H1 (cell line): ENCODE results near the gene TLE2. TPM values are rescaled to one million over a fixed set of nuclear protein-coding genes. Genes with fewer than 3 reads are reported as not detected.

Experiments
- CTCF ChIA-PET: fragments of 300-600 bp; sonication (Branson Sonifier 250); formaldehyde crosslinking; loops from one replicate; lab custom pipeline; 2021; ENCODE audit not compliant: partially characterized antibody; lab: Charles Lee
- POLR2A ChIA-PET: fragments of 300-600 bp; sonication (Branson Sonifier 250); formaldehyde crosslinking; loops from one replicate; lab custom pipeline; 2021; ENCODE audit warnings: inconsistent platforms; ENCODE audit not compliant: partially characterized antibody; lab: Charles Lee
- DNase-seq, 2 experiments: peaks; one replicate each; pipeline versions ENCODE4 v3.0.0 to v3.0.0-alpha.2; 2010 to 2022; ENCODE audit warnings: low spot score in 2 of 2, low read depth in 1 of 2, mixed read lengths in 1 of 2
- FAIRE-seq: peaks from 2 replicates; lab custom pipeline; 2011; peaks lifted over from hg19 to GRCh38; lab: Jason Lieb, UNC
- H2AFZ ChIP-seq: 2 replicates; pipeline ENCODE4 v1.8.1; 2012; ENCODE audit warnings: low read length, inconsistent platforms
- H2AK5ac ChIP-seq: 2 replicates; pipeline ENCODE4 v1.6.1; 2013; ENCODE audit warnings: low read depth, low read length
- H2BK120ac ChIP-seq: replicated peaks from 2 replicates; pipeline ENCODE3; 2013; ENCODE audit warnings: low read depth, low read length, inconsistent platforms
- H2BK12ac ChIP-seq: 2 replicates; pipeline ENCODE4 v1.6.1; 2013; ENCODE audit warnings: low read depth, low read length
- H2BK15ac ChIP-seq: 2 replicates; pipeline ENCODE4 v1.6.1; 2013; ENCODE audit warnings: low read length
- H2BK20ac ChIP-seq: 2 replicates; pipeline ENCODE4 v1.6.1; 2013; ENCODE audit warnings: low read length
- H2BK5ac ChIP-seq: 2 replicates; pipeline ENCODE4 v1.6.1; 2013; ENCODE audit warnings: low read depth, low read length
- H3K14ac ChIP-seq: 2 replicates; pipeline ENCODE4 v1.6.1; 2013; ENCODE audit warnings: inconsistent platforms; ENCODE audit not compliant: insufficient read length
- H3K18ac ChIP-seq: 2 replicates; pipeline ENCODE4 v1.6.1; 2013; ENCODE audit warnings: low read length; ENCODE audit errors: extremely low read depth
- H3K23ac ChIP-seq: 2 replicates; pipeline ENCODE4 v1.6.1; 2013; ENCODE audit warnings: inconsistent platforms; ENCODE audit not compliant: insufficient read length
- H3K23me2 ChIP-seq: 2 replicates; pipeline ENCODE4 v1.6.1; 2013; ENCODE audit warnings: low read depth, low read length
- H3K27ac ChIP-seq: 2 replicates; pipeline ENCODE4 v1.6.1; 2011; ENCODE audit warnings: low read depth, low read length, inconsistent platforms
- H3K27me3 ChIP-seq, 4 experiments: replicated peaks in 1 of 4; 1 replicate in 1 of 4; 2 replicates in 3 of 4; pipeline versions ENCODE4 v1.6.1 to v1.8.1; 2011 to 2013; ENCODE audit warnings: low read length in 3 of 4, mild to moderate bottlenecking in 3 of 4, inconsistent platforms in 2 of 4, mixed read lengths in 2 of 4, moderate library complexity in 1 of 4; ENCODE audit not compliant: control insufficient read depth in 3 of 4, insufficient read depth in 3 of 4; ENCODE audit errors: extremely low read depth in 1 of 4
- H3K36me3 ChIP-seq, 4 experiments: 2 replicates each; pipeline versions ENCODE4 v1.6.1 to v1.8.1; 2011 to 2013; ENCODE audit warnings: mild to moderate bottlenecking in 4 of 4, low read length in 3 of 4, moderate library complexity in 2 of 4, control low read depth in 1 of 4, inconsistent platforms in 1 of 4; ENCODE audit not compliant: insufficient read depth in 4 of 4, control insufficient read depth in 2 of 4
- H3K4ac ChIP-seq: replicated peaks from 2 replicates; pipeline ENCODE3; 2013; ENCODE audit warnings: low read length, low read depth, mixed read lengths, inconsistent platforms; ENCODE audit not compliant: insufficient read length
- H3K4me1 ChIP-seq, 4 experiments: replicated peaks in 1 of 4; 1 replicate in 1 of 4; 2 replicates in 3 of 4; pipeline versions ENCODE4 v1.6.1 to v1.8.1; 2011 to 2013; ENCODE audit warnings: low read length in 3 of 4, inconsistent platforms in 2 of 4, mixed read lengths in 1 of 4; ENCODE audit not compliant: insufficient read depth in 4 of 4, control insufficient read depth in 3 of 4
- H3K4me2 ChIP-seq, 2 experiments: 2 replicates each; pipeline versions ENCODE4 v1.6.1 to v1.8.1; 2011 to 2013; ENCODE audit warnings: low read depth in 2 of 2, low read length in 2 of 2, control low read depth in 1 of 2, inconsistent platforms in 1 of 2, mild to moderate bottlenecking in 1 of 2; ENCODE audit not compliant: insufficient read depth in 1 of 2
- H3K4me3 ChIP-seq, 4 experiments: fragments of 200-600, 300-600 bp in 1 of 4; sonication (generic), shearing (Covaris generic), sonication (Bioruptor Twin) in 1 of 4; 2 replicates each; pipeline versions ENCODE4 v1.5.1 to v1.8.1; 2011 to 2016; ENCODE audit warnings: low read length in 4 of 4, low read depth in 3 of 4, control low read depth in 2 of 4, inconsistent platforms in 2 of 4, mild to moderate bottlenecking in 2 of 4, mixed read lengths in 1 of 4, moderate library complexity in 1 of 4; ENCODE audit not compliant: insufficient read depth in 2 of 4; ENCODE audit errors: extremely low read depth in 1 of 4
- H3K56ac ChIP-seq: replicated peaks from 2 replicates; pipeline ENCODE3; 2013; ENCODE audit warnings: low read depth, mild to moderate bottlenecking, mixed read lengths, low read length, inconsistent platforms; ENCODE audit not compliant: insufficient read length
- H3K79me1 ChIP-seq: 2 replicates; pipeline ENCODE4 v1.6.1; 2013; ENCODE audit warnings: low read depth, low read length, control low read depth
- H3K79me2 ChIP-seq, 2 experiments: 2 replicates each; pipeline versions ENCODE4 v1.6.1 to v1.8.1; 2012 to 2013; ENCODE audit warnings: low read length in 2 of 2, mild to moderate bottlenecking in 2 of 2, inconsistent platforms in 1 of 2; ENCODE audit not compliant: insufficient read depth in 2 of 2, control insufficient read depth in 1 of 2
- H3K9ac ChIP-seq, 4 experiments: replicated peaks in 1 of 4; 1 replicate in 1 of 4; 2 replicates in 3 of 4; pipeline versions ENCODE4 v1.6.1 to v1.8.1; 2011 to 2013; ENCODE audit warnings: low read depth in 3 of 4, low read length in 3 of 4, control low read depth in 2 of 4, mild to moderate bottlenecking in 2 of 4, moderate library complexity in 2 of 4, inconsistent platforms in 1 of 4; ENCODE audit errors: extremely low read depth in 1 of 4
- H3K9me3 ChIP-seq, 2 experiments: 2 replicates each; pipeline versions ENCODE4 v1.6.1 to v1.8.1; 2012 to 2013; ENCODE audit warnings: mild to moderate bottlenecking in 2 of 2, moderate library complexity in 2 of 2, control low read depth in 1 of 2, inconsistent platforms in 1 of 2, low read depth in 1 of 2, low read length in 1 of 2, mixed read lengths in 1 of 2; ENCODE audit not compliant: insufficient read depth in 2 of 2
- H4K20me1 ChIP-seq, 2 experiments: replicated peaks in 1 of 2; 2 replicates each; pipeline versions ENCODE3 to v1.8.1; 2011 to 2013; ENCODE audit warnings: inconsistent platforms in 2 of 2, low read length in 2 of 2, mild to moderate bottlenecking in 1 of 2; ENCODE audit not compliant: insufficient read depth in 2 of 2, control insufficient read depth in 1 of 2
- H4K5ac ChIP-seq: 2 replicates; pipeline ENCODE4 v1.6.1; 2013; ENCODE audit warnings: low read length, low read depth, mixed read lengths, inconsistent platforms; ENCODE audit not compliant: insufficient read length
- H4K8ac ChIP-seq: 2 replicates; pipeline ENCODE4 v1.8.0; 2013; ENCODE audit warnings: mild to moderate bottlenecking, moderate library complexity, low read length, inconsistent platforms; ENCODE audit not compliant: insufficient read depth; ENCODE audit errors: extremely low read depth
- H4K91ac ChIP-seq: replicated peaks from 2 replicates; pipeline ENCODE3; 2013; ENCODE audit warnings: low read length, mixed read lengths, inconsistent platforms; ENCODE audit not compliant: insufficient read length
- KDM1A ChIP-seq: fragments of 200-600, 300-600 bp; sonication (generic); IDR thresholded peaks from 2 replicates; pipeline ENCODE4 v1.7.1; 2016; ENCODE audit warnings: mild to moderate bottlenecking, low read length, borderline replicate concordance
- USF2 ChIP-seq: IDR thresholded peaks from 2 replicates; pipeline ENCODE4 v1.6.1; 2011; ENCODE audit warnings: low read length, improper control_type of control experiment
- WGBS, 2 experiments: shearing (Covaris generic) in 1 of 2; methylation state at CpG; one replicate each; pipeline versions ENCODE4 v1.1.6 to v1.1.7; 2013 to 2015; ENCODE audit warnings: low lambda C conversion rate in 2 of 2, mixed read lengths in 2 of 2, inconsistent platforms in 1 of 2, low coverage in 1 of 2, missing lambda C conversion rate in 1 of 2; ENCODE audit not compliant: insufficient replicate concordance in 2 of 2, insufficient coverage in 1 of 2, insufficient read length in 1 of 2; ENCODE audit errors: extremely low coverage in 1 of 2, missing lambda C conversion rate in 1 of 2; 5-methylcytosine and 5-hydroxymethylcytosine counted together
- polyA plus RNA-seq, 7 experiments: library from polyadenylated mRNA; depleted of rRNA in 3 of 7; stranded (reverse) in 5 of 7; unstranded in 2 of 7; fragments of >200 nt in 5 of 7; fragments of 200-250 nt in 2 of 7; gene quantifications; 1 replicate in 5 of 7; 2 replicates in 1 of 7; 4 replicates in 1 of 7; pipeline versions ENCODE4 v1.2.1 to v1.2.3, GENCODE V29; 2011 to 2013; ENCODE audit warnings: missing spikeins in 2 of 7, mixed read lengths in 2 of 7
- total RNA-seq: library from RNA; stranded (reverse); fragmentation: NEBNext Ultra II Directional; extraction: Animal tissue kit (Norgen Biotek cat#: 25700); gene quantifications from 2 replicates; pipeline ENCODE4 v1.2.1, GENCODE V29; 2021

The TLE2 gene
- total and polyA plus RNA-seq, 2 of the 8 experiments (the other 6 are each of a cell fraction or from before 2014, with no cell fraction given): 8.0 to 11.5 TPM

GRCh38 chr19:3041761-3042620 lies 12.9 kb upstream of the TLE2 start:
- H3K56ac ChIP-seq: peak overlapping the region; percentile 79
- H3K23ac ChIP-seq: no peak overlapping the region
- ChIA-PET CTCF (interaction anchor here (0.6 to 6.3 kb wide), 11 partner anchors 10 to 84 kb away, joined by 3 to 36 read pairs (median 4); no protein-coding TSS in a partner anchor), POLR2A (interaction anchor here (0.8 to 4.0 kb wide), 9 partner anchors 9 to 68 kb away, joined by 3 to 25 read pairs (median 4); no protein-coding TSS in a partner anchor)
- H2AFZ ChIP-seq: peak overlapping the region; percentile 40; the same call in 1 of the 2 replicates
- H3K36me3 ChIP-seq: no peaks in the 10 kb centered on the region
- peak overlapping the region; percentile 34 for H4K91ac ChIP-seq
- H3K4me1 ChIP-seq: peaks cover 7 to 18% (median 10%) of the 10 kb centered on the region in 4 experiments
- H4K20me1 ChIP-seq: no peaks in the 10 kb centered on the region
- H2BK15ac ChIP-seq: no peak overlapping the region
- TF ChIP-seq KDM1A: peak; percentile 91; the same call in 1 of the 2 replicates
- TF ChIP-seq USF2: no peak
- FAIRE-seq (no peak), DNase-seq (peak in 1 of 2 experiments; percentile 58)
- no peak overlapping the region for H4K5ac ChIP-seq
- peak overlapping the region; percentile 71; the same call in 1 of the 2 replicates for H2BK5ac ChIP-seq
- H3K4ac ChIP-seq: no peak overlapping the region
- H3K27me3 ChIP-seq: peaks cover 0 to 2% (median 1%) of the 10 kb centered on the region in 4 experiments; a peak in 3 of 7 replicates
- H3K79me2 ChIP-seq: no peaks in the 10 kb centered on the region
- no peak overlapping the region for H2BK20ac ChIP-seq
- 0 out of 7 replicates have a peak overlapping the region, but pooled peaks of 1 of the 4 experiments have one; percentile 15 for H3K9ac ChIP-seq
- H2BK120ac ChIP-seq: no peak overlapping the region
- H3K4me2 ChIP-seq: peak overlapping the region; percentile 62
- H3K27ac ChIP-seq: no peak overlapping the region
- peak overlapping the region in 2 of 4 experiments; percentile 25 to 65; a peak in 5 of 8 replicates for H3K4me3 ChIP-seq
- no peaks in the 10 kb centered on the region for H3K79me1 ChIP-seq
- H3K14ac ChIP-seq: no peak overlapping the region
- H3K18ac ChIP-seq: peak overlapping the region; percentile 75; the same call in 1 of the 2 replicates
- no peaks in the 10 kb centered on the region for H3K9me3 ChIP-seq
- peak overlapping the region; percentile 53; the same call in 1 of the 2 replicates for H2AK5ac ChIP-seq
- peaks cover 8% of the 10 kb centered on the region; the same call in 1 of the 2 replicates for H3K23me2 ChIP-seq
- peak overlapping the region; percentile 39; the same call in 1 of the 2 replicates for H2BK12ac ChIP-seq
- no peak overlapping the region; the same call in 1 of the 2 replicates for H4K8ac ChIP-seq
- WGBS, 2 experiments: 7% methylated on average over 12 of the region's 40 CpGs; no CpG with 5 or more reads in 1 of the 2 experiments
